GM08714 (cell line): ENCODE data around the gene HEMK1.

Experiments
- H3K4me3 ChIP-seq: fragments of 200-500 bp; sonication (Bioruptor generic); 2 replicates; pipeline ENCODE4 v1.5.1; 2014; ENCODE audit warnings: mild to moderate bottlenecking, low read length, inconsistent platforms
- ZNF274 ChIP-seq: IDR thresholded peaks from 2 replicates; pipeline ENCODE4 v1.6.1; 2012; ENCODE audit warnings: mild to moderate bottlenecking, low read depth, low read length

HEMK1 gene

DNA sequence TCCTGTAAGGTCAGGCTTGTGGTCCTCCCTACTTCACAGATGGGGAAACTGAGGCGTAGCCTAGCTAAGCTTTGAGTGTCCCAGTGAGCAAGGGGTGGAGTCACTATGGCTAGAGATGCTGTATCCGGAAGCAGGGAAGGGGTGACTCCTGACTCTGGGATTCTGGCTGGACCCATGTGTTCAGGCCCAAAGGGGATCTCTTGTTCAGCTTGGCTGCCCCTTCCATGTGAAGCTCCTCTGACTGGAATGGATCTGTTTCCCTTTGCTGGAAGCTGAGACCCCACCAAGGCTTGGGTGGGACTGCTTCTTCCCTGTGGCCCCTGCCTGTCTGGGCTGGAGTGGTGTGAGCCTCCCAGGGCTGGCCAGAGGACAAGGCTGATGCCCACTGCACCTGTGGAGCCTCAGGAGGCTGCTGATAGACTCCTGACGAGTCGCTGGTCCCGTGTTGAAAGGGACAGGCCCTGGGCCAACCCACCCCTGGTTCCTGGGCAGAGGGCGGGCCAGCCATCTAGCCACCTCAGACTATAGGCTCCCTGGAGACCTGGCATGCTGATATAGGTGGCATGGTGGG, 48.7 kb downstream of the HEMK1 start:
- TF ChIP-seq ZNF274, result no peak
- peak overlapping the region; percentile 87; the same call in 1 of the 2 replicates for H3K4me3 ChIP-seq

DNA sequence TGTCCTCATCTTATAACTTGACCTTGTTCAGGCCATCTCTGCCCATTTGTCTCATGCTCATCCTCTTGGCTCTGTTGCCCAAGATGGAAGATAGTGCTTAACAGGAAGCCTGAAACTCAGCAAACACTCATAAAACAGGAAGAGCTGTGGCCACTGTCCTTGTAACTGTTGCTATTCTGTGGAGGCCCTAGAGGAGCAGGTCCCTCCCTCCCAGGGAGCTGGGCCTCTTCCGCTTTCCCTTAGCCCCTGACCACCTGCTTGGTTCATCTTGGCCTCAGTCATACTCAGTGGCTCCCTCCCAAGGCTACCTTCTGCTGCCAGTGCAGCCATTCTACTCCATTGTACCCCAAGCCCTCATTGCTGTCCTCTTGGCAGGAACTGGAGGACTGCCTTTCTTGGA, 51.1 kb downstream of the HEMK1 start:
- no peak for TF ChIP-seq ZNF274
- no peak overlapping the region for H3K4me3 ChIP-seq

GRCh38 chr3:50620820-50621219, 51.5 kb downstream of the HEMK1 start:
- H3K4me3 ChIP-seq, result no peak overlapping the region
- TF ChIP-seq ZNF274, result no peak

DNA sequence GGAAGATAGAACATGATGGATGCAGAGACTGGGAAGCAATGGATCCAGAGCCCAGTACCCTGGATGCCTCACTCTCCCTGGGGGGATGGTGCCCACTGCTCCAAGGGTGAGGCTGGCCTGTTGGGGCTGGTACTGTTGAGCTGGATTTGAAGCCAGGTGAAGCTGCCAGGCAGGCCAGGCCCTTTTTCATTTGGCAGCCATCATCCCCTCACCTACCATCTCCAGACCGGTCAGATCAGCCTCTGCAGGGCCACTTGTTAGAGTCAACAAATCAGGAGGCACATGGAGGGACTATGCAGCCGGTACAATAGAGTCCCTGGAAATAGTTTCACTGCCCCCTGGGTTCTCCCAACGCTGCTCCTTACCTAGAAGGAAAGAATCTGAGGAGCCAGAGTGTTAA, 53.6 kb downstream of the HEMK1 start:
- no peak for TF ChIP-seq ZNF274
- no peak overlapping the region for H3K4me3 ChIP-seq

GRCh38 chr3:50623840-50624474, 54.6 kb downstream of the HEMK1 start:
- no peak overlapping the region for H3K4me3 ChIP-seq
- TF ChIP-seq ZNF274, result no peak

GRCh38 chr3:50624634-50625033, 55.3 kb downstream of the HEMK1 start:
- H3K4me3 ChIP-seq, result no peak overlapping the region
- TF ChIP-seq ZNF274, result no peak

- no peak for TF ChIP-seq ZNF274
- H3K4me3 ChIP-seq, result no peak overlapping the region
These were observed 56.2 kb downstream of the HEMK1 start for GRCh38 chr3:50625231-50626182.

- no peak for TF ChIP-seq ZNF274
- H3K4me3 ChIP-seq, result no peak overlapping the region
These were observed 57.1 kb downstream of the HEMK1 start for GRCh38 chr3:50626401-50626800.

DNA sequence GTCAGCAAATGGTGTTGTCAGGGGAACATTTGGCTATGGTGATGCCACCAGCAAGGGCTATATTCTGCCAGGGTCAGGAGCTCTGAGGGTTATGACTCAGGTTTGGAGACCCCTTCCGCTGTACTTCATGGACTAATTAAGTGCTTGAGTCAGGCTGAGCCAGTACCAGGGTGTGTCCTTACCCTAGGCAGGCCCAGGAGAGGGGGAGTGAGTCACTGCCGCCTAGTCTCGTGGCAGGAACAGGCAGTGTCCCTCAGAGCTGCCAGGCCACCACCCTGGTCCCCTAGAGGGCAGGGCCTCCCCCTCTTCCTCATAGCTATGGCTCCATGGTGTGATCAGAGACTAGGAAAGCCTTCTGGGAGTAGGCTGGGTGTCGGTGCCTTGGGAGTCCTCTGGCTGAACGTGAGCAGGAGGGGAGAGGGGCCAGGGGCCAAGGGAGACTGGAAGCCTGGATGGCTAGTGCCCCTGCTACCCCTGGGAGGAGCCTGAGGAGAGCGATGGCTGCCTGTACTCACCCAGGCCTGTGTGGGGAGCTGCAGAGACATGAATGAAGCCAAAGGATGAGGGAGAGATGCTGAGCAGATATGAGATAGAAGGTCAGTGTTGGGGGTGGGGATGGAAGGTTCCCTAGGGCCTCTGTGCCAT, 58.2 kb downstream of the HEMK1 start:
- no peak for TF ChIP-seq ZNF274
- no peak overlapping the region for H3K4me3 ChIP-seq

DNA sequence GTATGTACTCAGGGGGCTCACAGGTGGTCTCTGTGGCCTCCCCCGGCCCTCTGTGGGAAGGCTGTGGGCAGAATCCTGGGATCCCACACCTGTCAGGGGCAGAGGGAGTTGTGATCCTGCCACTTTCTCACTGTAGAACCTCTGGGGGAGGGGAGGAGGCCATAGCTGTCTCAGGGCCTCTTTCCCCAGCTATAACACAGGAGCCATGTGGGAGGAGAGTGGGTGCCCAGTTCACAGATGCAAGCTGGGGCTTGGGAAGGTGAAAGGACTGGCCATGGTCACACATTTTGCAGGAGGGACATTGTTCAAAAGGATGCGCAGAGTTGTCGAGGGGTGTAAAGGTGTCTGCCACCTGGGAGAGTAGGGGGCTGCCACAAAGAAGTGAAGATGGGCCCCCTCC, 59.3 kb downstream of the HEMK1 start:
- H3K4me3 ChIP-seq, result no peak overlapping the region
- no peak for TF ChIP-seq ZNF274

DNA sequence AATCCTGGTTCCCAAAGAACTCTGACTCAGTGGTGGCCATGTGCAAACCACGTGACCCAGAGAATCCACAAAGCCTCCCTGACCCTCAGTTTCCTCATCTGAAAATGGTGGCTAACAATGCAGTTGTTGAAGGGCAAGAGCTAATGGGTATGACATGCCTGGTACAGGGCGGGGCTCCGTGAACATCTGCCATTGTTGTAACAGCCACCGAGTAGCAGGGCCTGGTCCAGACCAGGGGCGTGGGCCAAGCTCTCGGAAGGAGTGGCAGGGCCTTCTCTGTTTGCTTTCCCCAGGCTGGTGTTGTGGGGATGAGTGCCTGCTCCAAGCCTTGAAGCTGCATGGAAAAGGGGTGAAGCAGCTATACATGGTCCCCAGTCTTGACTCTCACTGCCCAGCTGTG, 61.1 kb downstream of the HEMK1 start:
- H3K4me3 ChIP-seq, result no peak overlapping the region
- TF ChIP-seq ZNF274, result no peak

GRCh38 chr3:50630877-50631276, 61.6 kb downstream of the HEMK1 start:
- no peak overlapping the region for H3K4me3 ChIP-seq
- TF ChIP-seq ZNF274, result no peak

- no peak for TF ChIP-seq ZNF274
These were observed 63.1 kb downstream of the HEMK1 start for GRCh38 chr3:50632450-50632849.

GRCh38 chr3:50633230-50633790, 64.0 kb downstream of the HEMK1 start:
- TF ChIP-seq ZNF274, result no peak
- no peak overlapping the region for H3K4me3 ChIP-seq

More at GRCh38 chr3:50632450-50632849, 63.1 kb downstream of the HEMK1 start:
- H3K4me3 ChIP-seq, result no peak overlapping the region
